Stimulated activated CD4-positive, alpha-beta T cell treated with anti-CD3 and anti-CD28 coated beads, Interleukin-4, amount 100 ng/mL, for 48 hours (primary cell): ENCODE results near the gene CYP2F1.
"Not testable (repeated sequence)": the region's sequence is repeated elsewhere in the genome, so short reads cannot be mapped to it uniquely, and the experiment has no call there.

ENCODE experiments used
- DNase-seq, 2 donors: peaks; one replicate each; pipeline ENCODE4 v3.0.0-alpha.2; 2020; ENCODE audit warnings: low read depth in 2 of 2

The CYP2F1 gene, protein sequence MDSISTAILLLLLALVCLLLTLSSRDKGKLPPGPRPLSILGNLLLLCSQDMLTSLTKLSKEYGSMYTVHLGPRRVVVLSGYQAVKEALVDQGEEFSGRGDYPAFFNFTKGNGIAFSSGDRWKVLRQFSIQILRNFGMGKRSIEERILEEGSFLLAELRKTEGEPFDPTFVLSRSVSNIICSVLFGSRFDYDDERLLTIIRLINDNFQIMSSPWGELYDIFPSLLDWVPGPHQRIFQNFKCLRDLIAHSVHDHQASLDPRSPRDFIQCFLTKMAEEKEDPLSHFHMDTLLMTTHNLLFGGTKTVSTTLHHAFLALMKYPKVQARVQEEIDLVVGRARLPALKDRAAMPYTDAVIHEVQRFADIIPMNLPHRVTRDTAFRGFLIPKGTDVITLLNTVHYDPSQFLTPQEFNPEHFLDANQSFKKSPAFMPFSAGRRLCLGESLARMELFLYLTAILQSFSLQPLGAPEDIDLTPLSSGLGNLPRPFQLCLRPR

DNA sequence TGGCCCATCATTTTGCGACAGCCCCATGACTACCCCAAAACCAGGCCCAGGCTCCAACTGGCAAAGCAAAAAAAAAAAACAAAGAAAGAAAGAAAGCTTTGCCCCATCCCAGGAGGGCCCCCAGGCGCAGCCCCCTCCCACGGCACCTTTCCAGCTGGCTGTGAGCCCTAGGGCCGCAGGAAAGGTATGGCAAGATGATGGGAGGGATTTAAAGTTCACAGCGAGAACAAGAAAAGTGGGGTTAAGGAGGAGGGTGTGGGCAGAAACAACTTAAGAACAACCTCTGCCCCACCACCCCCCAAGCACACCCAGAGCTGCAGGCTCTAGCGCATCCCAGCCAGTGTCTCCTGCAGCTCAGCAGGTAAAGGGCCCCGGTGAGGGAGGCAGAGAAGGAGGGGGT, at the start of gene CYP2F1:
Gene CYP2F1, plus strand, starts transcription at position 301 of the 400 bp plus-strand sequence. CDS start 1,757 bp downstream, outside the sequence.
- no peak for DNase-seq

DNA sequence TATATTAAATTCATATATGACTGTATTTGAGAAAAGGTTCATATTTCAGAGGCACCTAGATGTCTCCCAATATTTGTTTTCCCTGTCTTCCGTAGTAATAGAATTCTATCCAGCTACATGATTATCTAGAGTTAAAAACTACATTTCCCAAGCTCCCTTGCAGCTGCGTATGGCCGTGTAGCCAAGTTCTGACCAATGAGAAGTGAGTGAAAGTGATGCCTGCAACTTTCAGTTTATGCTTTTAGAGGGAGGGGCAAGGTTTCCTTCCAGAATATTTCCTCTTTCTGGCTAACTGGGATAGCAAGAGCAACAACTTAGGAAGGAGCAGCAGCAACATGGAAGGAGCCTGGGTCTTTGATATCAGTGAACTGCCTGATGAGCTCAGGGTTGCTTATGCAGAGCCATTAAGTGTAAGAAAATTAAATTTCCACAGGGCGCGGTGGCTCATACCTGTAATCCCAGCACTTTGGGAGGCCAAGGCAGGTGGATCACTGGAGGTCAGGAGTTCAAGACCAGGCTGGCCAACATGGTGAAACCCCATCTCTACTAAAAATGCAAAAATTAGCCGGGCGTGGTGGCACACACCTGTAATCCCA, 49.2 kb upstream of the CYP2F1 start:
- no peak for DNase-seq

DNA sequence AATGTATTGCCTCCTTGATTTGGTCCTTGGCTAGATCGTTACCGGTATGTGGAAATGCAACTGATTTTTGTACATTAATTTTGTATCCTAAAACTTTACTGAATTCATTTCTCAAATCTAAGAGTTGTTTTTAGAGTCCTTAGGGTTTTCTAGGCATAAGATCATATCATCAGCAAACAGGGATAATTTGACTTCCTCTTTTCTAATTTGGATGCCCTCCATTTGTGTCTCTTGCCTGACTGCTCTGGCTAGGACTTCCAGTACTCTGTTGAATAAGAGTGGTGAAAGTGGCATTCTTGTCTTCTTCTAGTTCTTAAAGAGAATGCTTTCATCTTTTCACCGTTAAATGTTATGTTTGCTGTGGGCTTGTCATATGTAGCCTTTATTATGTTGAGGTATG, 37.9 kb upstream of the CYP2F1 start:
- no peak for DNase-seq

DNA sequence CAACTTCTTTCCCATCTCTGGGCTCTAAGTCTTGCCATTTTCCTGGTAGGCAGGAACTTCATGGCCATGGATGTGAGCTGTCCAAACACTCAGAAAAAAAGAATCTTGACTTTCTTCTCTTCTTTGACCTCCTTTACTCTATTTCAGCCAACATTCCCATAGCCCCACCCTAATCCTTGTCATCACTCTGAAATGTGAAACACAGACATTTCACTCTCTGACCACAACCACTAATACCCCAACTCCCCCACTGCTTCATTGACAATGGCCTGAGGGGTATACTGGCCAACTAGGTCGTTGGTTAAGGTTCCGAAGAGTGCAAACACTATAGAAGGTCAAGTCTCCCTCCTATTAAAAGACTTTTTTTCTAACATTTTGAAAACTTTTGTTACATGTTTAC, 30.7 kb upstream of the CYP2F1 start:
- DNase-seq: no peak

DNA sequence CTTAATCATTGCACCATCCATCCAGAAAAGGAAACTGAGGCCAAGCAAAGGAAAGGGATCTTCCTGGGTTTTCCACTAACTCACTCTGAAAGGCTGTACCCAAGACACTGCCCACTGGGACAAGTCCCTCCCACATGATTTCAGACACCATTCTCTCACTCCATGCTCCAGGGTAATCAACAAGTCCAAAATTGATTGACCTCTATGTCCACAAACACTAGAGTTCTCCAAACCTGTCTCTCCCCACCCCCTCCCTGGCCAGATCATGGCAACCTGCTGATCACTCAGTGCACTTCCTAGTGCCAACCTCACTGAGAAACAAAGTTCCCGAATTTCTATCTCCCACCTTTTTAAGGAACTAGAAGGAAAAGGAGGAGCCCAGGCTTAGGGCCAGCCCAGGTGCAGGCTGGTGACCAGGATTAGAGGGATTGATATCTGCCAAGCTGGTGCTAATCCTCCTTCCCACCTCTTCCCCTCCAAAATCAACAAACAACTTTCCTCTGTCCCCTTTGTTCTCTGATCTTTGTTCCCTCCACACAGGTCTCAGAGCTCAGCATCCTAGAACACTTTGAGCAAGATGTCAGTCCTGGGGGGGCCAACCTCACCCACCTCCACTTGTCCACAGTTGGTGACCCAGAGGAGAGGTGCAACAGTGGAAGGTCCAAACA, 28.4 kb upstream of the CYP2F1 start:
- no peak for DNase-seq

DNA sequence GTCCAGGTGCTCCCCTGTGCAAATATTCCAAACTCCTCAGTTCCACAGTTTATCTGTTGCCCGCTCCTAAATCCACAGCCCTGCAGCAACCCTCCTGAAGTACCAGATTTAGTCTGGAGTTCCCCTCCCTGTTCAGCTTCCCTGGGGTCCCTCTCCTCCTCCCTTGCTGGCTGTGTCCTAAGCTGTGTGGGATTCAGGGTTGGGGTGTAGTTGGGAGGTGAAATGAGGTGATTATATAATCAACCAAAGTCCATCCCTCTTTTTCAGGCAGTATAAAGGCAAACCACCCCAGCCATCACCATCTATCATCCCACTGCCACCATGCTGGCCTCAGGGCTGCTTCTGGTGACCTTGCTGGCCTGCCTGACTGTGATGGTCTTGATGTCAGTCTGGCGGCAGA, 26.1 kb upstream of the CYP2F1 start, which contains the start of gene CYP2A13:
Gene CYP2A13, plus strand, starts transcription at position 301 of the 400 bp plus-strand sequence. Its CDS starts 21 bp downstream, at position 322.
- no peak for DNase-seq

DNA sequence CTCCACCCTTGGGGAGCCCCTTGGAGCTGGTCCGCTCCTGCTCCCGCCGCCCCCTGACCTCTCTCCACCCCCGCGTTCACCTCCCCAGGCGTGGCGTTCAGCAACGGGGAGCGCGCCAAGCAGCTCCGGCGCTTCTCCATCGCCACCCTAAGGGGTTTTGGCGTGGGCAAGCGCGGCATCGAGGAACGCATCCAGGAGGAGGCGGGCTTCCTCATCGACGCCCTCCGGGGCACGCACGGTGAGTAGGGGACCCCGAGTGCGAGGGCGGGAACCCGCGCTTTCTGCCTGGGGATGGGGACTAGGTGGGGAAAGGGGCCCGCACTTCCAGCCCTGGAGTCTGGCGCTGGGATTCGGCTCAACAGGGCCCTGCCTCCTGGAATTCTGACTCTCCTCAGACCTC, 24.3 kb upstream of the CYP2F1 start:
- DNase-seq: no peak

DNA sequence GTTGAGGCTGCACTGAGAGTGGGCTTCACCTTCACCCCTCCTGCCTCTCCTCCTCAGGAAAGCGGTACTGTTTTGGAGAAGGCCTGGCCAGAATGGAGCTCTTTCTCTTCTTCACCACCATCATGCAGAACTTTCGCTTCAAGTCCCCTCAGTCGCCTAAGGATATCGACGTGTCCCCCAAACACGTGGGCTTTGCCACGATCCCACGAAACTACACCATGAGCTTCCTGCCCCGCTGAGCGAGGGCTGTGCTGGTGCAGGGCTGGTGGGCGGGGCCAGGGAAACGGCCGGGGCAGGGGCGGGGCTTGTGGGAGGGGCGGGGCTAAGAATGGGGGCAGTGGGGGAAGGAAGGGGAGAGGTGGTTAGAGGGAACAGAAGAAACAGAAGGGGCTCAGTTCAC, 18.5 kb upstream of the CYP2F1 start:
- no peak for DNase-seq

DNA sequence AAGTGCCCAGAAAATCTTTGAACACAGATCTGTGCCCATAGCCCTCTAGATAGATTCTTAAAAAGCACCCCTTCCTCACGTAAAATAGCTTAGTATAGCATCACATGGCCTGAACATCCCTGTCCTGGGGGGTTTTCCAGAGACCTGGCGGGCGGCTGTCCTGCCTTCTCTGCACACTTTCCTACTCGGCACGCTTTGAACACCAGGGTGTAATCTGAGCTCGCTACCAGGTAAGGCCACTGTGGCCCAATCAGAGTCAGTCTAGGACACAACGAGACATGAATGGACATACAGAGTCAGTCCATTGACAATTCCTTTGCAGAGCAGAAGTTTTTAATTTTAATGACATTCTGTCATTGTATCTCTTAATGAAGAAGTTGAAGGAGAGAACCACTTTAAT, 17.9 kb upstream of the CYP2F1 start:
- no peak for DNase-seq

DNA sequence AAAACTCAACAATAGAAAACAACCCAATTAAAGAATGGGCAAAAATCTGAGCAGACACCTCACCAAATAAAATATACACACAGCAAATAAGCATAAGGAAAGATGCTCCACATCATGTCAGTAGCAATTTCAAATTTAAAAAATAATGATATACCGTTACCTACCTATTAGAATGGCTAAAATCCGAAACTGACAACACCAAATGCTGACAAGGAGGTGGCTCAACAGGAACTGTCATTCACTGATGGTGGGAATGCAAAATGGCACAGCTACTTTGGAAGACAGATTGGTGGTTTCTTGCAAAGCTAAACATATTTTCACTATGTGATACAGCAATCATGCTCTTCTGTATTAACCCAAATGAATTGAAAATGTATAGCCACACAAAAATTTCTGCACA, 16.9 kb upstream of the CYP2F1 start:
- DNase-seq: no peak

DNA sequence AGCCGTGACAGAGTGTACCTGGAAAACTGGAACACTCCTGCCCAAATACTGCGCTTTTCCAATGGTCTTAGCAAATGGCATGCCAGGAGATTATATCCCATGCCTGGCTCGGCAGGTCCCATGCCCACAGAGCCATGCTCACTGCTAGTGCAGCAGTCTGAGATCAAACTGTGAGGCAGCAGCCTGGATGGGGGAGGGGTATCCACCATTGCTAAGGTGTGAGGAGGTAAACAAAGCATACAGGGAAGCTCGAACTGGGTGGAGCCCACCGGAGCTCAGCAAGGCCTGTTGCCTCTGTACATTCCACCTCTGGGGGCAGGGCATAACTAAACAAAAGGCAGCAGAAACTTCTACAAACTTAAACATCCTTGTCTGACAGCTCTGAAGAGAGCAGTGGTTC, 15.5 kb upstream of the CYP2F1 start:
- DNase-seq: no peak

DNA sequence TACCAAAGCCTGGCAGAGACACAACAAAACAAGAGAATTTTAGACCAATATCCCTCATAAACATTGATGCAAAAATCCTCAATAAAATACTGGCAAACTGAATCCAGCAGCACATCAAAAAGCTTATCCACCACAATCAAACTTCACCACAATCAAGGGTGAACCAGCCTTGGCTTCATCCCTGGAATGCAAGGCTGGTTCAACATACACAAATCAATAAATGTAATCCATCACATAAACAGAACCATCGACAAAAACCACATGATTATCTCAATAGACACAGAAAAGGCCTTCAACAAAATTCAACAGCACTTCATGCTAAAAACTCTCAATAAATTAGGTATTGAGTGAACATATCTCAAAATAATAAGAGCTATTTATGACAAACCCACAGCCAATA, 12.0 kb upstream of the CYP2F1 start:
- DNase-seq: not testable (repeated sequence)

DNA sequence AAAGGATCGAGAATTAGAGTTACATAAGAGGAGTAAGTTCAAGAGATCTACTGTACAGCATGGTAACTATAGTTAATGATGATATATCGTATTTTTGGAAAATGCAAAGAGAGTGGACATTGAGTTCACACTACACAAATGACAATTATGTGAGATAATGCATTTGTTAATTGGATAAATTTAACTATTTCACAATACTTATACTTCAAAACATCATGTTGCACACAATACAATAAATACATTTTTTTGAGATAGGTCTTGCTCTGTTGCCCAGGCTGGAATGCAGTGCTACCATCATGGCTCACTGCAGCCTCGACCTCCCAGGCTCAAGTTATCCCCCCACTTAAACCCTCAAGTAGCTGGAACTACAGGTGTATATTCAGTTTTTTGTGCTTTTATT, 8.1 kb upstream of the CYP2F1 start:
- DNase-seq: no peak

DNA sequence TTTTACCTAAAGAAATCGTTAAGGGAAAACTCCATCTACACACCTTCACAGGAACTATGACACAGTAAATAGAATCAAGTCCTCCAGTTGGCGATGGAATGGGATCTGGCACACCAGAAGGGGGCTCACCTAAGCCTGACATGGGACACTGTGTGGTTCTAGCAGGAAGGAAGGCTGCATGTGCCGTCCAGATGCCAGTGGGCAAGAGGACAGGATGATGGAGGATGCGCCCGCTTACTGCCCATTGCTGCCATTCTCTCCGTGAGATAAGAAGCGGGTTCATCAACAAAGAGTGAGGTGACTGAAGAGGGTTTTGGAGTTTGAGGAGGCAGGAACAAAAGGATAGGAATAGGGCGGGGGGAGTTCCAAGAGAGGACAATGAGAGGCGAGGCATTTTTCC, 2.9 kb upstream of the CYP2F1 start:
- no peak for DNase-seq

DNA sequence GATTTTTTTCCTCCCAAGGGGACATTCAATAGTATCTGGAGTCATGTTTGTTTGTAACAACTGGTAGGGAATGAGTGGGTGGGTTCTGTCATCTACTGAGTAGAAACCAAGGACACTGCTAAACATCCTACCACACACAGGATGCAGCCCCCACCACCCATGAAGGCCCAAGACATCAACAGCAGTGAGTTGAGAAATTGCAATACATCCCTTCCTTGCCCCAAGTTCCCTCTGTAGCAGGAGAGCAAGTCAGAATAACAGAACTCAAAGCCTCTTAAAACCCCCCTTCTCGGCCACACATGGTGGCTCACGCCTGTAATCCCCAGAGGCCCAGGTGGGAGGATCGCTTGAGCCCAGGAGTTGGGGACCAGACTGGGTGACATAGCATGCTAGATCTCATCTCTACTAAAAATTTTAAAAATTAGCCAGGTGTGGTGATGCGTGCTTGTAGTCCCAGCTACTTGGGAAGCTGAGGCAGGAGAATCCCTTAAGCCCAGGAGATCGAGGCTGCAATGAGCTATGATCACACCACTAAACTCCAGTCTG, 2.4 kb upstream of the CYP2F1 start:
- no peak for DNase-seq

DNA sequence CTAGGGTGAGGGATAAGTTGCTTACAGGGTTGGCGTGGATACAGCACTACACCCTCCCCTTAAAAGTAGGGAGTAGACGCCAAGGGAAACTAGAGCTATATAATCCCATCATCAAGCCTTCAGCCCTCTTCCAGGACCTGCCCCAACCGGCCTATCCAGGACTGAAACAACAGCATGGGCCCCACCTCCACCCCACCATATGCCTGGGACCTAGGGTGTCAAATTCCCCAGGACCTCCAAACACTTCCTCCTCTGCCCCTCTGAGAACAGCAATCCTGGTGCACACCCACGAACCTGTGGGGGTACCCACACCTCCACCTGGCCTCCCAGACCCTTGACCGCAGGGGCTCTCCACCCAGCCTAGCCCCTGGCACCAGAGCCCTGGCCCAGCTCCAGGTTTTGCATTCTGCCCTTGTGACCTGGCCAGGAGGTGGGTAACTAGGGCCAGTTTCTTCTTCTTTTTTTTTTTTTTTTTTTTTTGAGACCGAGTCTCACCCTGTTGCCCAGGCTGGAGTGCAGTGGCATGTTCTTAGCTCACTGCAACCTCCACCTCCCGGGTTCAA, 1.4 kb upstream of the CYP2F1 start:
- no peak for DNase-seq

DNA sequence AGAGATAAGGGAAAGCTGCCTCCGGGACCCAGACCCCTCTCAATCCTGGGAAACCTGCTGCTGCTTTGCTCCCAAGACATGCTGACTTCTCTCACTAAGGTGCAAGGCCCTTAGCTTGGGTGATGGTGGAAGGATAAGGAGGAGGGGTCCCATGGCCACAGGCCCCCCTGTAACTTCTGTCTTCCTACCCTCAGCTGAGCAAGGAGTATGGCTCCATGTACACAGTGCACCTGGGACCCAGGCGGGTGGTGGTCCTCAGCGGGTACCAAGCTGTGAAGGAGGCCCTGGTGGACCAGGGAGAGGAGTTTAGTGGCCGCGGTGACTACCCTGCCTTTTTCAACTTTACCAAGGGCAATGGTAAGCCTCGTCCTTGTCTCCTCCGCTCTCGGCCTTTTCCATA, 2.0 kb downstream of the CYP2F1 start:
- DNase-seq: no peak

DNA sequence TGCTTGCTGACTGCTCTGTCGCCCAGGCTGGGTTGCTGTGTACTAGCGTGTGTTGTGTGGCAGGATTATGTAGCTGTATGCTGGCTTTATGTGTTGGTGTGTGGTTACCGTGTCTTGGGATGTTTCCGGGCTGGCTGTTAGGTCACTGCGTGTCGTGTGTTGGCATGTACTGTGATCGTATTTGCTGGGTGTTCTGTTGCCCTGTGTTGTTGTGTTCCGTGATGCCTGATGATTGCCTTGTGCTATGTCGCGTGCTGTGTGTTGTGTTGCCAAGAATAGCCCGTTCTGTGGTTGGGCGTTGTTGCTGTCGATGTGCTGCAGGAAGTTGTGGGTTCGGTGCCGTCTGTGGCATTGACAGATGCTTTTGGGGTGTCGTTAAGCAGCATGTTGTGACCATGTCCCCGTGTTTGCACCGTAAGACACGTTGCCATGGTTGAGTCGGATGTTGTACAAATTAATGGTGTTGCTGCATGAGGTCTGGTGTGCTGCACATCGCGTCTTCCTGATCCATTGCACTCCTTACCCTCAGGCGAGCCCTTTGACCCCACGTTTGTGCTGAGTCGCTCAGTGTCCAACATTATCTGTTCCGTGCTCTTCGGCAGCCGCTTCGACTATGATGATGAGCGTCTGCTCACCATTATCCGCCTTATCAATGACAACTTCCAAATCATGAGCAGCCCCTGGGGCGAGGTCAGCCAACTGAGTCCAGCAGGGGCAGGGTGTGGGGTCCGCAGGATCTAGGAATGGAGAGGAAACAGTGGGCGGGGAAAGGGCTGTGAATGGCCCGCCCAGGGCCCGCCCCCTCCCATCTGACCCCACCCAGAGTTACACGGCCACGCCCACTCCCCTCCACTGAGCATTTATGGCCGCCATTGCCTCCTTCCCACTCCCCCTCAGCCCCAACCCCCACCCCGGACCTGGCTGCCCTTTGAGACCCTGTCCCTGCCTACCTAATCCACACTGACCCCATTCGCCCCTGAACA, 7.0 kb downstream of the CYP2F1 start:
- DNase-seq: not testable (repeated sequence)

DNA sequence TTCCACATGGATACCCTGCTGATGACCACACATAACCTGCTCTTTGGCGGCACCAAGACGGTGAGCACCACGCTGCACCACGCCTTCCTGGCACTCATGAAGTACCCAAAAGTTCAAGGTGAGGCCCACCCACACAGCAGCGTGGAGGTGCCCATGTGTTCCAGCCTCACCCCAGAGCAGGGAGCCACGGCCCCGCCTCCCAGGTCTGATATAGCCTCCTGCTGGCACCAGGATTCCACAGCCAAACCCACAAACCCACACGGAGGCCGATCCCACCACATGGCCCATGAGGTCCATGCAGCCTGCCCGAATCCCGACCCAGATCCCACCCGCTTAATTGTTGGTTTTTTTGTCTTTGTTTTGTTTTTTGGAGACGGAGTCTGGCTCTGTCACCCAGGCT, 8.6 kb downstream of the CYP2F1 start:
- DNase-seq: not testable (repeated sequence)

DNA sequence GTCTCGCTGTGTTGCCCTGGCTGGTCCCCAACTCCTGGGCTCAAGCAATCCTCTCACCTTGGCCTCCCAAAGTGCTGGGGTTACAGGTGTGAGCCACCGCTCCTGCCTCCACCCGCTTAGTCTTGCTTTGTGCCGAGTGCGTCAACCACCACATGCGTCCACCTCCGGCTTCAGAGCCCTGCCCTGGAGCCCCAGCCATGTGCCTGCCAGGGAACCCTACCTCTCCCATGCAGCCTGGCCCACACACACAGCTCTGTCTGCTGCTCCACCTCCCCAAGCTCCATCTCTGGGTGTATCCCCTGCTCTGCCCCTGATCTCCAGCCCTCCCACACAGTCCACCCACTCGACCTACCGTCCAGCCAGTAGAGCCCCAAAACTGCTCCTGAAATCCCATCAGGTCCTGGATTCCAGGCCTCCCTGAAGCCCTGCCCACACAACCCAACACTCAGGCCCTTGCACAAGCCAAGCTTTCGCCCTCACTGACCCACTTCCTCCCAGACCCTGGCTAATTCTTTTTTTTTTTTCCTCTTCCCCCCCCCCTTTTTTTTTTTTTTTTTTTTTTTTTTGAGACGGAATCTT, 9.6 kb downstream of the CYP2F1 start:
- no peak for DNase-seq
